ENCODE data around the gene XPC. TPM values are rescaled to one million over a fixed set of nuclear protein-coding genes. Genes with fewer than 3 reads are reported as not detected.

Gene XPC
- total RNA-seq, 2 experiments from 2014 or later: 22.7 to 38.6 TPM

DNA sequence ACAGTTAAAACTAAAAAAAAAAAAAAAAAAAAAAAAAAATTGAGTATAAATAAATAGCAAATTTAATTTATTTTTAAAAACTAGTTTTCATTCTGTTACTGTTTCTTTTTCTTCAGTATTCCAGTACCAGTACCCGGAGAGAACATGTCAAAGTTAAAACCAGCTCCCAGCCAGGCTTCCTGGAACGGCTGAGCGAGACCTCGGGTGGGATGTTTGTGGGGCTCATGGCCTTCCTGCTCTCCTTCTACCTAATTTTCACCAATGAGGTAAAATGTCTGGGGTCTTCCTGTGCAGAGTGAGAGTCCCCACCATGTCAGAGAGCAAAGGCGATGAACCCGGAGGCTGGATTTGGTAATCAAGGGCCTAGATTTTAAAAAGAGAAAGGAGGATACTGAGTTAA lies 49.1 kb downstream of the XPC start:
- H3K4me3 ChIP-seq (ENCODE audit: low read depth, low read length, poor library complexity, severe bottlenecking): no peak overlapping the region
- BruUV-seq (replicated peaks): no TSS peak
- no peaks in the 10 kb centered on the region for H4K20me1 ChIP-seq (ENCODE audit: insufficient read depth, low read length)
- H3K79me2 ChIP-seq (ENCODE audit: insufficient read depth, low read depth, low read length): peaks cover 20% of the 10 kb centered on the region; the same call in 1 of the 2 replicates
- CTCF ChIA-PET (ENCODE audit: unreplicated experiment): no interaction called here
- DNase-seq (ENCODE audit: low spot score): no peak
- POLR2A ChIA-PET: no interaction called here
- H3K4me1 ChIP-seq (ENCODE audit: insufficient read depth, low read length, poor library complexity, severe bottlenecking): peaks cover 13% of the 10 kb centered on the region
- TF ChIP-seq EZH2phosphoT487 (IDR thresholded peaks at IDR 0.05; ENCODE audit: borderline replicate concordance, low read depth, low read length) (no peak), CTCF (conservative IDR thresholded peaks at IDR 0.05; ENCODE audit: low read length) (no peak)
- no peak overlapping the region for H3K27ac ChIP-seq (ENCODE audit: low read depth, low read length, poor library complexity, severe bottlenecking)
- no peak overlapping the region for H2AFZ ChIP-seq (ENCODE audit: low read length)
- H3K9me3 ChIP-seq (ENCODE audit: low read length): no peaks in the 10 kb centered on the region
- no peak overlapping the region for H3K4me2 ChIP-seq (ENCODE audit: low read length)
- H3K9me2 ChIP-seq (ENCODE audit: insufficient read depth, low read length): no peaks in the 10 kb centered on the region
- peaks cover 58% of the 10 kb centered on the region for H3K36me3 ChIP-seq (ENCODE audit: insufficient read depth, low read length)
- intact Hi-C loops (cut with micrococcal nuclease; ENCODE audit: unreplicated experiment): loop anchor here (10.0 kb wide), 1 partner anchor 794 kb away; no protein-coding TSS in a partner anchor

DNA sequence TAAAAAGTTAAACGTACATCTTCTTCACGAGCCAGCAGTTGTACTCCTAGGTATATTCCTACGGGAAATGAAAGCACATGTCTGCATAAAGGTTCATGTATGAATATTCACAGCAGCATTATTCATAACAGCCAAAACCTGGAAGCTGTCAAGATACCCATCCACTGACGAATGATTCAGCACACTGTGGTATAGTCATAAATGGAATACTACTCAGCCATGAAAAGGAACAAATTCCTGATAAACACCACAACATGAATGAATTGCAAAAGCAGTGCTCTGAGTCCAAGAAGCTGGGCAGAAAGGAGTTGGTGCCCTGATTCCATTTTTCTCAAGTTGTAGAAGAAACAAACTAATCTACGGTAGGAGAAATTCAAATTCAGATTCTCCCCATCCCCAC lies 49.7 kb downstream of the XPC start:
- Histone ChIP-seq H2AFZ (ENCODE audit: low read length) (no peak overlapping the region), H3K4me1 (ENCODE audit: insufficient read depth, low read length, poor library complexity, severe bottlenecking) (peaks cover 13% of the 10 kb centered on the region), H3K9me3 (ENCODE audit: low read length) (no peaks in the 10 kb centered on the region), H3K4me3 (ENCODE audit: low read depth, low read length, poor library complexity, severe bottlenecking) (no peak overlapping the region), H4K20me1 (ENCODE audit: insufficient read depth, low read length) (no peaks in the 10 kb centered on the region), H3K36me3 (ENCODE audit: insufficient read depth, low read length) (peaks cover 57% of the 10 kb centered on the region), H3K9me2 (ENCODE audit: insufficient read depth, low read length) (no peaks in the 10 kb centered on the region), H3K27ac (ENCODE audit: low read depth, low read length, poor library complexity, severe bottlenecking) (no peak overlapping the region), H3K4me2 (ENCODE audit: low read length) (no peak overlapping the region), H3K79me2 (ENCODE audit: insufficient read depth, low read depth, low read length) (peaks cover 25% of the 10 kb centered on the region)
- ChIA-PET CTCF (ENCODE audit: unreplicated experiment) (no interaction called here), POLR2A (no interaction called here)
- no peak for DNase-seq (ENCODE audit: low spot score)
- TF ChIP-seq CTCF (conservative IDR thresholded peaks at IDR 0.05; ENCODE audit: low read length): no peak
- TF ChIP-seq EZH2phosphoT487 (IDR thresholded peaks at IDR 0.05; ENCODE audit: borderline replicate concordance, low read depth, low read length): no peak
- BruUV-seq (replicated peaks): no TSS peak
- intact Hi-C loops (cut with micrococcal nuclease; ENCODE audit: unreplicated experiment): loop anchor here (10.0 kb wide), 1 partner anchor 794 kb away; no protein-coding TSS in a partner anchor

GRCh38 chr3:14127516-14128161 lies 50.8 kb downstream of the XPC start:
- Histone ChIP-seq H3K9me2 (ENCODE audit: insufficient read depth, low read length) (no peaks in the 10 kb centered on the region), H3K4me2 (ENCODE audit: low read length) (no peak overlapping the region), H3K36me3 (ENCODE audit: insufficient read depth, low read length) (peaks cover 46% of the 10 kb centered on the region), H4K20me1 (ENCODE audit: insufficient read depth, low read length) (no peaks in the 10 kb centered on the region), H3K79me2 (ENCODE audit: insufficient read depth, low read depth, low read length) (peaks cover 36% of the 10 kb centered on the region), H3K4me3 (ENCODE audit: low read depth, low read length, poor library complexity, severe bottlenecking) (no peak overlapping the region), H3K27ac (ENCODE audit: low read depth, low read length, poor library complexity, severe bottlenecking) (no peak overlapping the region), H3K4me1 (ENCODE audit: insufficient read depth, low read length, poor library complexity, severe bottlenecking) (peaks cover 22% of the 10 kb centered on the region), H3K9me3 (ENCODE audit: low read length) (no peaks in the 10 kb centered on the region), H2AFZ (ENCODE audit: low read length) (no peak overlapping the region)
- TF ChIP-seq CTCF (conservative IDR thresholded peaks at IDR 0.05; ENCODE audit: low read length): no peak
- TF ChIP-seq EZH2phosphoT487 (IDR thresholded peaks at IDR 0.05; ENCODE audit: borderline replicate concordance, low read depth, low read length): no peak
- intact Hi-C loops (cut with micrococcal nuclease; ENCODE audit: unreplicated experiment): loop anchor here (10.0 kb wide), 1 partner anchor 793 kb away; no protein-coding TSS in a partner anchor
- ChIA-PET CTCF (ENCODE audit: unreplicated experiment) (no interaction called here), POLR2A (no interaction called here)
- BruUV-seq (replicated peaks): no TSS peak
- DNase-seq (ENCODE audit: low spot score): no peak

Measured in OCI-LY7 (cell line).